Hepatocyte (in vitro differentiated cells): ENCODE measurements around the gene MYL2. TPM values are rescaled to one million over a fixed set of nuclear protein-coding genes. Genes with fewer than 3 reads are reported as not detected.

Experiments used
- DNase-seq: peaks from one replicate; pipeline ENCODE4 v3.0.0-alpha.2; 2016; ENCODE audit warnings: low spot score
- H2AFZ ChIP-seq: fragments of 200-600 bp; sonication (generic); 2 replicates; pipeline ENCODE4 v1.6.0; 2016; ENCODE audit warnings: antibody characterized with exemption, mild to moderate bottlenecking
- H3K27ac ChIP-seq: fragments of 200-600 bp; sonication (generic); 2 replicates; pipeline ENCODE4 v1.5.1; 2016; ENCODE audit warnings: mild to moderate bottlenecking
- H3K27me3 ChIP-seq: fragments of 200-600 bp; sonication (generic); 2 replicates; pipeline ENCODE4 v1.6.1; 2016
- H3K36me3 ChIP-seq: fragments of 200-600 bp; sonication (generic); replicated peaks from 2 replicates; pipeline ENCODE4 v1.5.1; 2016; ENCODE audit warnings: low read depth; ENCODE audit not compliant: insufficient read depth
- H3K4me1 ChIP-seq: fragments of 200-600 bp; sonication (generic); 2 replicates; pipeline ENCODE4 v1.5.1; 2016; ENCODE audit warnings: mild to moderate bottlenecking, moderate library complexity; ENCODE audit not compliant: insufficient read depth
- H3K4me2 ChIP-seq: fragments of 200-600 bp; sonication (generic); 2 replicates; pipeline ENCODE4 v1.6.0; 2016
- H3K4me3 ChIP-seq: fragments of 200-600 bp; sonication (generic); 2 replicates; pipeline ENCODE4 v1.5.1; 2016; ENCODE audit warnings: mild to moderate bottlenecking
- H3K79me2 ChIP-seq: fragments of 200-600 bp; sonication (generic); 2 replicates; pipeline ENCODE4 v1.6.0; 2017; ENCODE audit warnings: mild to moderate bottlenecking
- H3K9me2 ChIP-seq: fragments of 200-600 bp; sonication (generic); replicated peaks from 2 replicates; pipeline ENCODE4 v1.6.0; 2017; ENCODE audit warnings: mild to moderate bottlenecking; ENCODE audit not compliant: insufficient read depth
- H3K9me3 ChIP-seq: fragments of 200-600 bp; sonication (generic); 2 replicates; pipeline ENCODE4 v1.5.1; 2016; ENCODE audit warnings: low read depth, mild to moderate bottlenecking
- H4K20me1 ChIP-seq: fragments of 200-600 bp; sonication (generic); 2 replicates; pipeline ENCODE4 v1.6.0; 2016; ENCODE audit warnings: mild to moderate bottlenecking; ENCODE audit not compliant: insufficient read depth, poor library complexity, severe bottlenecking
- EZH2 ChIP-seq: fragments of 200-600 bp; sonication (generic); IDR thresholded peaks from 2 replicates; pipeline ENCODE4 v1.6.1; 2016; ENCODE audit warnings: antibody characterized with exemption, mild to moderate bottlenecking, borderline replicate concordance
- EZH2phosphoT487 ChIP-seq: fragments of 200-600 bp; sonication (generic); IDR thresholded peaks from one replicate; pipeline ENCODE4 v1.6.1; 2018; ENCODE audit warnings: antibody characterized with exemption, mild to moderate bottlenecking, low read depth, moderate library complexity; ENCODE audit not compliant: unreplicated experiment, severe bottlenecking
- WGBS: methylation state at CpG from one replicate; pipeline ENCODE4 v1.1.6; 2016; ENCODE audit warnings: low lambda C conversion rate; ENCODE audit errors: missing lambda C conversion rate; 5-methylcytosine and 5-hydroxymethylcytosine counted together
- polyA plus RNA-seq: library from polyadenylated mRNA; unstranded; fragments of >200 nt; fragmentation: Nextera tagmentation; extraction: Ambion mirVana; gene quantifications from 2 replicates; pipeline ENCODE4 v1.2.1, GENCODE V29; 2016
- total RNA-seq: library from RNA; depleted of rRNA; stranded (reverse); fragments of >200 nt; gene quantifications from 2 replicates; pipeline ENCODE4 v1.2.3, GENCODE V29; 2014
- TF ChIP-seq, protein P1 (sequence below): fragments of 200-600 bp; sonication (generic); IDR thresholded peaks from 2 replicates; pipeline ENCODE4 v1.5.1; 2016; ENCODE audit warnings: antibody characterized with exemption, mild to moderate bottlenecking; ENCODE audit not compliant: poor library complexity

Gene MYL2
- total and polyA plus RNA-seq, 2 experiments from 2014 or later: not detected

DNA sequence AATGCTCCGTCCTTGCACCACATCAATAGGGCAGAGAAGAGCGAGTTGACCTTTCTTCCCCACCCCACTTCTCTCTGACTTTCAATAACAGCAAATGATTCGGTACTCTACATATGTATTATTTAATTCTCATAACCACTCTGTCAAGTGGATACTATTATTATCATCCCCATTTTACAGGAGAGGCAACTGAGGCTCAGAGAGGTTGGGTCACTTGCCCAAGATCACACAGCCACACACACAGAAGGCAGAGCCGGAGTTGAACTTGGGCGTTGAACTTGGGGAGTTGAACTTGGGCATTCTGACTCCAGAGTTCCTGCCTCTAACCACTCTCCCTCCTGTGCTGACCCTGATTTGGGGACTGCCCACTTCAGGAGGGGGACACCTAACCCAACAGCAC is 659 bp downstream of the MYL2 start:
- TF ChIP-seq EZH2: no peak
- TF ChIP-seq, protein P1, sequence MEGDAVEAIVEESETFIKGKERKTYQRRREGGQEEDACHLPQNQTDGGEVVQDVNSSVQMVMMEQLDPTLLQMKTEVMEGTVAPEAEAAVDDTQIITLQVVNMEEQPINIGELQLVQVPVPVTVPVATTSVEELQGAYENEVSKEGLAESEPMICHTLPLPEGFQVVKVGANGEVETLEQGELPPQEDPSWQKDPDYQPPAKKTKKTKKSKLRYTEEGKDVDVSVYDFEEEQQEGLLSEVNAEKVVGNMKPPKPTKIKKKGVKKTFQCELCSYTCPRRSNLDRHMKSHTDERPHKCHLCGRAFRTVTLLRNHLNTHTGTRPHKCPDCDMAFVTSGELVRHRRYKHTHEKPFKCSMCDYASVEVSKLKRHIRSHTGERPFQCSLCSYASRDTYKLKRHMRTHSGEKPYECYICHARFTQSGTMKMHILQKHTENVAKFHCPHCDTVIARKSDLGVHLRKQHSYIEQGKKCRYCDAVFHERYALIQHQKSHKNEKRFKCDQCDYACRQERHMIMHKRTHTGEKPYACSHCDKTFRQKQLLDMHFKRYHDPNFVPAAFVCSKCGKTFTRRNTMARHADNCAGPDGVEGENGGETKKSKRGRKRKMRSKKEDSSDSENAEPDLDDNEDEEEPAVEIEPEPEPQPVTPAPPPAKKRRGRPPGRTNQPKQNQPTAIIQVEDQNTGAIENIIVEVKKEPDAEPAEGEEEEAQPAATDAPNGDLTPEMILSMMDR: no peak
- TF ChIP-seq EZH2phosphoT487: no peak
- Histone ChIP-seq H2AFZ (no peak overlapping the region), H3K9me2 (no peaks in the 10 kb centered on the region), H3K79me2 (no peaks in the 10 kb centered on the region), H3K4me2 (no peak overlapping the region), H3K27ac (no peak overlapping the region), H3K36me3 (no peaks in the 10 kb centered on the region), H3K4me1 (no peaks in the 10 kb centered on the region), H3K4me3 (no peak overlapping the region), H3K27me3 (no peaks in the 10 kb centered on the region), H3K9me3 (no peaks in the 10 kb centered on the region), H4K20me1 (no peaks in the 10 kb centered on the region)
- WGBS: 92% methylated on average over 5 of the region's 5 CpGs
- DNase-seq: no peak

DNA sequence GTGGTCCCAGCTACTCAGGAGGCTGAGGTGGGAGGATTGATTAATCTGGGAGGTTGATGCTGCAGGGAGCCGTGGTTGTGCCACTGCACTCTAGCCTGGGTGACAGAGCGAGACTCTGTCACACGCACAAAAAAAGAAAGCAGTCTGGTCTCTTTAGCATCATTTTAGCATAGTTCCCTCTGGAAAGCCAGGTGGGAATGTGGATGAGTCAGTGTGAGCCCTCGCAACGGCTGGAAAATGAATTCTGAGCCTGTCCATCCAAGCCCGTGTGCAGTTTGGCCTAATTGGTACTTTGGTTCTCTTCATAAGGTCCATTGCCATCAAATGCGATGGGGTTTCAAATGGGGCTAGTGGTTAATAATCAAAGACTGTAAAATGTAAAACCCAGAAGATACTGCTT is 2.4 kb downstream of the MYL2 start:
- Histone ChIP-seq H2AFZ (no peak overlapping the region), H3K9me2 (no peaks in the 10 kb centered on the region), H3K4me3 (no peak overlapping the region), H3K36me3 (no peaks in the 10 kb centered on the region), H3K4me1 (no peaks in the 10 kb centered on the region), H4K20me1 (no peaks in the 10 kb centered on the region), H3K27me3 (no peaks in the 10 kb centered on the region), H3K9me3 (no peaks in the 10 kb centered on the region), H3K4me2 (no peak overlapping the region), H3K27ac (peak overlapping the region; percentile 64), H3K79me2 (no peaks in the 10 kb centered on the region)
- no peak for DNase-seq
- 82% methylated on average over 7 of the region's 7 CpGs for WGBS
- TF ChIP-seq EZH2 (no peak), EZH2phosphoT487 (no peak)
- TF ChIP-seq, protein P1: no peak

DNA sequence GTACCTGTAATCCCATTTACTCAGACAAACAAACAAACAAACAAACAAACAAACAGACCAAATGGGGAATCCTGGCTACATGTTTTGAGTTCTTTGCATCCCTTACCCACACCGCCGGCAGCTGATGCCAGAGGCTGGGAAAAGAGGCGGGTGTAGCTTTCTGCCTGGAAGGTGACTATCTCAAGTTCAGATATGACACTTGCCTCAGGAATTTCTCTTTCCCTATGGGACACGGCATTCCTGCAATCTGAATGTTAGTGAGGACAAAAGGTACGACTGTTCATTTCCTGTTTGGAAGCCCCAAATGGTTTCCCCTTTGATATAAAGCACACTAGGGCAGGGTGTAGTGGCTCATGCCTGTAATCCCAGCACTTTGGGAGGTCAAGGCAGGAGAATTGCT is 2.9 kb downstream of the MYL2 start:
- Histone ChIP-seq H3K9me3 (no peaks in the 10 kb centered on the region), H3K27me3 (no peaks in the 10 kb centered on the region), H3K27ac (peak overlapping the region; percentile 64), H3K36me3 (no peaks in the 10 kb centered on the region), H2AFZ (no peak overlapping the region), H3K79me2 (no peaks in the 10 kb centered on the region), H3K4me1 (no peaks in the 10 kb centered on the region), H3K4me2 (no peak overlapping the region), H4K20me1 (no peaks in the 10 kb centered on the region), H3K4me3 (no peak overlapping the region), H3K9me2 (no peaks in the 10 kb centered on the region)
- peak; percentile 47 for DNase-seq
- WGBS: 40% methylated on average over 5 of the region's 5 CpGs
- no peak for TF ChIP-seq EZH2
- TF ChIP-seq EZH2phosphoT487: no peak
- TF ChIP-seq, protein P1: no peak

DNA sequence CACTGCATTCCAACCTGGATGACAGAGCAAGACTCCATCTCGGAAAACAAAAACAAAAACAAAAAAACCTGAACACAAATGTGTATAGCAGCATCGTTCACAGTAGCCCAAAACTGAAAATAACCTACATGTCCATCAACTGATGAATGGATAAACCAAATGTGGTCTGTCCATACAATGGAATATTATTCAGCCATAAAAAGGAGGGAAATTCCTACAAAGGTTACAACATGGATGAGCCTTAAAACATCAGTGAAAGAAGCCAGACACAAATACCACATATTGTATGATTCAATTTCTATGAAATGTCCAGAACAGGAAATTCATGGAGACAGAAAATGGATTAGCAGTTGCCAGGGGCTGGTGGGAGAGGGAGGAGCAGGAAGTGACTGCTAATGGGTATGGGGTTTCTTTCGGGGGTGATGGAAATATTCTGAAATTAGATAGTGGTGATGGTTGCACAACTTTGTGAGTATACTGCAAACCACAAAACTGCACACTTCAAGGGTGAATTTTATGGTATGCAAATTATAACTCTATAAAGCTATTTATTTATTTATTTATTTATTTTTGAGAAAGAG is 4.0 kb downstream of the MYL2 start:
- no peak overlapping the region for H3K4me2 ChIP-seq
- H3K4me1 ChIP-seq: no peaks in the 10 kb centered on the region
- no peaks in the 10 kb centered on the region for H3K9me3 ChIP-seq
- 83% methylated on average over 3 of the region's 3 CpGs for WGBS
- no peak for DNase-seq
- H3K4me3 ChIP-seq: no peak overlapping the region
- no peaks in the 10 kb centered on the region for H3K9me2 ChIP-seq
- TF ChIP-seq EZH2phosphoT487 (no peak), EZH2 (no peak)
- TF ChIP-seq, protein P1: no peak
- H4K20me1 ChIP-seq: no peaks in the 10 kb centered on the region
- no peak overlapping the region for H2AFZ ChIP-seq
- no peaks in the 10 kb centered on the region for H3K36me3 ChIP-seq
- no peak overlapping the region for H3K27ac ChIP-seq
- H3K79me2 ChIP-seq: no peaks in the 10 kb centered on the region
- no peaks in the 10 kb centered on the region for H3K27me3 ChIP-seq
